Kidney epithelial cell (primary cell): ENCODE data around the gene SRPK1. TPM values are rescaled to one million over a fixed set of nuclear protein-coding genes. Genes with fewer than 3 reads are reported as not detected.

Experiments
- DNase-seq: peaks from one replicate; pipeline ENCODE4 v3.0.0-alpha.2; 2010; ENCODE audit warnings: low read depth
- H3K27me3 ChIP-seq: 2 replicates; pipeline ENCODE4 v1.6.0; 2011; ENCODE audit warnings: low read length; ENCODE audit not compliant: control insufficient read depth, insufficient read depth
- H3K36me3 ChIP-seq: 2 replicates; pipeline ENCODE4 v1.5.1; 2011; ENCODE audit warnings: low read length; ENCODE audit not compliant: control insufficient read depth, insufficient read depth
- H3K4me3 ChIP-seq: 2 replicates; pipeline ENCODE4 v1.5.1; 2011; ENCODE audit warnings: low read depth, mild to moderate bottlenecking, control low read depth, low read length
- CTCF ChIP-seq: IDR thresholded peaks from 2 replicates; pipeline ENCODE4 v1.5.1; 2011; ENCODE audit warnings: mild to moderate bottlenecking, moderate library complexity, low read length, control low read depth, inconsistent platforms; ENCODE audit not compliant: insufficient read depth, poor library complexity, severe bottlenecking
- total RNA-seq: library from RNA; depleted of rRNA; stranded (reverse); fragments of >200 nt; gene quantifications from 2 replicates; pipeline ENCODE4 v1.2.3, GENCODE V29; 2015

The SRPK1 gene
- total RNA-seq, 1 donor from 2014 or later, result 88.8 TPM

- H3K36me3 ChIP-seq, result no peaks in the 10 kb centered on the region
- no peak for TF ChIP-seq CTCF
- no peaks in the 10 kb centered on the region for H3K27me3 ChIP-seq
Measured at GRCh38 chr6:35823601-35824000, 97.3 kb downstream of the SRPK1 start.

GRCh38 chr6:35817515-35817914 is 103.4 kb downstream of the SRPK1 start:
- DNase-seq, result no peak
- no peaks in the 10 kb centered on the region for H3K27me3 ChIP-seq
- TF ChIP-seq CTCF, result no peak
- no peaks in the 10 kb centered on the region for H3K36me3 ChIP-seq
- no peak overlapping the region for H3K4me3 ChIP-seq

More at GRCh38 chr6:35823601-35824000, 97.3 kb downstream of the SRPK1 start:
- DNase-seq, result no peak
- H3K4me3 ChIP-seq, result no peak overlapping the region

GRCh38 chr6:35811699-35811995 is 109.3 kb downstream of the SRPK1 start:
- Histone ChIP-seq H3K36me3 (no peaks in the 10 kb centered on the region), H3K27me3 (no peaks in the 10 kb centered on the region), H3K4me3 (no peak overlapping the region)
- no peak for TF ChIP-seq CTCF
- DNase-seq, result no peak

- H3K4me3 ChIP-seq, result no peak overlapping the region
- no peaks in the 10 kb centered on the region for H3K27me3 ChIP-seq
- no peak for TF ChIP-seq CTCF
- no peaks in the 10 kb centered on the region for H3K36me3 ChIP-seq
- peak; percentile 90 for DNase-seq
Measured at GRCh38 chr6:35810971-35811698, 109.8 kb downstream of the SRPK1 start.

- no peak overlapping the region for H3K4me3 ChIP-seq
- H3K36me3 ChIP-seq, result no peaks in the 10 kb centered on the region
- no peak for TF ChIP-seq CTCF
- DNase-seq, result no peak
- peaks cover 2% of the 10 kb centered on the region for H3K27me3 ChIP-seq
Measured at GRCh38 chr6:35809809-35810208, 111.1 kb downstream of the SRPK1 start.

- no peak for DNase-seq
- H3K36me3 ChIP-seq, result no peaks in the 10 kb centered on the region
- TF ChIP-seq CTCF, result no peak
- H3K4me3 ChIP-seq, result no peak overlapping the region
- peaks cover 2% of the 10 kb centered on the region for H3K27me3 ChIP-seq
Measured at GRCh38 chr6:35808688-35809087, 112.2 kb downstream of the SRPK1 start.
